GM19438 (cell line): ENCODE measurements around the gene NEAT1.

Experiments
- ATAC-seq: cut with Tn5 transposase; IDR thresholded peaks from one replicate; pipeline ENCODE4 v1.9.1; 2021; ENCODE audit warnings: low read depth; ENCODE audit not compliant: unreplicated experiment

Gene NEAT1

DNA sequence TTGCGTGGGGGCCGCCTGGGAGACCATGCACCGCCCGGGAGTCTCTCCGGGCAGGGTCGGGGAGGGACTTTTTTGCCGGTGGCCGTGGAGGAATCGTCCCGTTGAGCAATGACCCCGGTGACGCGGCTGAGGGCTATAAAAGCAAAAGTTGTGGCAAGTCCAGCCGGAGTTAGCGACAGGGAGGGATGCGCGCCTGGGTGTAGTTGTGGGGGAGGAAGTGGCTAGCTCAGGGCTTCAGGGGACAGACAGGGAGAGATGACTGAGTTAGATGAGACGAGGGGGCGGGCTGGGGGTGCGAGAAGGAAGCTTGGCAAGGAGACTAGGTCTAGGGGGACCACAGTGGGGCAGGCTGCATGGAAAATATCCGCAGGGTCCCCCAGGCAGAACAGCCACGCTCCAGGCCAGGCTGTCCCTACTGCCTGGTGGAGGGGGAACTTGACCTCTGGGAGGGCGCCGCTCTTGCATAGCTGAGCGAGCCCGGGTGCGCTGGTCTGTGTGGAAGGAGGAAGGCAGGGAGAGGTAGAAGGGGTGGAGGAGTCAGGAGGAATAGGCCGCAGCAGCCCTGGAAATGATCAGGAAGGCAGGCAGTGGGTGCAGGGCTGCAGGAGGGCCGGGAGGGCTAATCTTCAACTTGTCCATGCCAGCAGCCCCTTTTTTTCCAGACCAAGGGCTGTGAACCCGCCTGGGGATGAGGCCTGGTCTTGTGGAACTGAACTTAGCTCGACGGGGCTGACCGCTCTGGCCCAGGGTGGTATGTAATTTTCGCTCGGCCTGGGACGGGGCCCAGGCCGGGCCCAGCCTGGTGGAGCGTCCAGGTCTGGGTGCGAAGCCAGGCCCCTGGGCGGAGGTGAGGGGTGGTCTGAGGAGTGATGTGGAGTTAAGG lies at the start of gene NEAT1:
Gene NEAT1, plus strand, starts transcription at position 166 of the 883 bp plus-strand sequence.
- ATAC-seq, result no peak

DNA sequence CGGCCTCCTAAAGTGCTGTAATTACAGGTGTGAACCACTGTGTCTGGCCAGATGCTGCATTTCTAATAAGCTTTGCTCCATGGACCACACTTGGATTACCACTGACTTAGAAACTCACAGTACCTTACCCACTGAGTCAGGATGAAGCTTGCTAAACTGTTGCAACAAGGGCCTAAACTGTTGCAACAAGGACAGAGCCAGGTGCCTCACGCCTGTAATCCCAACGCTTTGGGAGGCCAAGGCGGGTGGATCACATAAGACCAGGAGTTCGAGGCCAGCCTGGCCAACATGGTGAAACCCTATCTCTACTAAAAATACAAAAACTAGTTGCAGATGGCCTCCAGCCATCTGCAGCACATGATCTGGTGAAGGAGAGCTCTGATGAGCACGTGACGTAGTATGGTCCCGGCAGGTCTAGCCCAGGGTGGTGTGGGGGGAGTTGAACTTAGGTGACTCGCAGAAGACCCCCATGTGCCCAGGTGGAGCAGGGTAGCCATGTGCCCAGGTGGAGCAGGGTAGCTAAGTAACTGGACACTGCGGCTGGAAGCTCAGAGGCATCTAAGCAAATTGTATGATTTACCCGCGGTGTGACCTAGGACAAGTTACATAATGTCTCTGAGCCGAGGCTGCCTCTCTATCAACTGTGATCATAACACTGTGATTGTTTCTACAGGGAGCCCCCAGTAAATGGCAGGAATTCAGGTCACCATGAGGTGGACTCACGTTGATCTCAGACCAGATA lies 48.6 kb upstream of the NEAT1 start:
- ATAC-seq, result no peak

DNA sequence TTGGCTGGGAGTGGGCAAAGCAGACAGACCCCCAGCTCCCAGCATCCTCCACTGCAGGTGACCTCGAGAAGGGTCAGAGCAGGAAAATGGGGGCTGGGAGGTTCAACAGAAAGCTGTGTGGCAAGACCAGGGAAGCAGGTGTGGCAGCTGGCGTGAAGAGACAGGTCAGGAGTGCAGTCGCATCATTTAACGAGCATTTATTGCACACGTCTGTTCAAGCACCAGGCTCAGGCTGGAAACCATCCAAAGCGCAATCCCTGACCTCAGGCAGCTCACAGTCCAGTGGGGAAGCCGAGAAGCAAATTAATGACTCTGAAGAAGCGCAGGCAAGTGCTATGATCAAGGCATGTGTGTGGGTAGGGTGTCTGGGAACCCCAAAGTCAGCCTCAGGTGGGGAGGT lies 47.6 kb upstream of the NEAT1 start:
- no peak for ATAC-seq

DNA sequence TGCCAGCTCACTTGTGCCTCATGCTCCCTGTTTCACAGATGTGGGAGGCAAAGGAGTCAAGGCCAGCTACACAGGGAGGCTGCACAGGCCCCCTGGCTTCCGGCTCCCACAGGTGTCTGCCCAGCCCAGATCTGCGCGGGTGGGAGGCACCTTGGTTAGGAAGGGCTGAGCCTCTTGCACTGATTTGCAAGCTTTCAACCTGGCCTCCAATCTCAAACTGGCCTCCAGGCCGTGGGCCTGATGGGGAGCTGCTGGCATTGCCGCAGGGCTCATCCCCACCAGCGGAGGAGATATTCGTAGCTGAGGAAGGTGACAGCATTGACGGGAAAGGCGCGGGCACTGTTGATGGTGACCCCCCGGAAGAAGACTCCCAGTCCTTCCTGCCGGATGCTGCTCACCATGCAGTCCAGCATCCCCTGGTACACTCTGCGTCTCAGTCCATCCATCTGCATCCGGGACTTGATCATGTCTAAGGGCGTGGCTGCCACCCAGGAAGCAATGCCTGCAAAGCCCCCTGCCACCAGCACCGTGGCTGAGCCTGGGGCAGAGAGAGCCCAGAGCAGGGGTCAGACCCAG lies 46.4 kb upstream of the NEAT1 start:
- no peak for ATAC-seq

DNA sequence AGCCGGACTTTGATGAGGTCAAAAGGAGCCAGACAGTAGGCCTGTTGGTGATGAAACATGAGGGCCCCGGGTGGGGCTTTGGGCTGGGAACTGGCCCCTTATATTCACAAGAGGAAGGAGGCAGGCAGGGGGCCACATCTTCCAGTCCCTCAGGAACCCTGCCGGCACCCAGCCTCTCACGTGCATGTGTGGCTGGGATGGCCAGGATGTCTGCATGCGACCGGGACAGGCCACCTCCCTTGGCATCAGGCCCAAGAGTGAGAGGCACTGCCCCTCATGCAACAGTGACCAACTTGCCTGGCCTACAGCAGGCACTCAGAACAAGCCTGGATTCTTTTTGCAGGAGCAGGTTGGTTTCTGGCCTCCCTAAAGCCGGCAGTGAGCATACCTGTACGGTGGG lies 45.6 kb upstream of the NEAT1 start:
- no peak for ATAC-seq

DNA sequence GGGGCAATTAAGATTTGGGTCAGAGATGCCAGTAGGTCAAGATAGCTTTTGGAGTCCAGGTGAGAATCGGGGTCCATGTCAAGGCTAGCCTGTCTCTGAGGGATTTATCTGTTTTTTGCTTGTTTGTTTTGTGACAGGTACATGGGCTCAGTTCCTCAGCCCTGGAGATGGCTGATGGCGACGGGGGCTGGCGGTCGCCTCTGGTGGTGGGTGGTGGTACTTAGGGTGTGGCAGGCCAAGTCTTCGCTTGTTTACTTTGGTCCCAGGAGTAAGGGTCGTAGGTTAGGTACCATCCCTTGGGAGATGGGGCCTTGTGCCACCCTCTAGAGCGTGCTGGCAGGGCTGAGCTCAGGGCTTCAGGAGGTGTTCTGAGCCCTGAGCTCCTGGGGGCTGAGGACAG lies 44.8 kb upstream of the NEAT1 start:
- ATAC-seq, result no peak

DNA sequence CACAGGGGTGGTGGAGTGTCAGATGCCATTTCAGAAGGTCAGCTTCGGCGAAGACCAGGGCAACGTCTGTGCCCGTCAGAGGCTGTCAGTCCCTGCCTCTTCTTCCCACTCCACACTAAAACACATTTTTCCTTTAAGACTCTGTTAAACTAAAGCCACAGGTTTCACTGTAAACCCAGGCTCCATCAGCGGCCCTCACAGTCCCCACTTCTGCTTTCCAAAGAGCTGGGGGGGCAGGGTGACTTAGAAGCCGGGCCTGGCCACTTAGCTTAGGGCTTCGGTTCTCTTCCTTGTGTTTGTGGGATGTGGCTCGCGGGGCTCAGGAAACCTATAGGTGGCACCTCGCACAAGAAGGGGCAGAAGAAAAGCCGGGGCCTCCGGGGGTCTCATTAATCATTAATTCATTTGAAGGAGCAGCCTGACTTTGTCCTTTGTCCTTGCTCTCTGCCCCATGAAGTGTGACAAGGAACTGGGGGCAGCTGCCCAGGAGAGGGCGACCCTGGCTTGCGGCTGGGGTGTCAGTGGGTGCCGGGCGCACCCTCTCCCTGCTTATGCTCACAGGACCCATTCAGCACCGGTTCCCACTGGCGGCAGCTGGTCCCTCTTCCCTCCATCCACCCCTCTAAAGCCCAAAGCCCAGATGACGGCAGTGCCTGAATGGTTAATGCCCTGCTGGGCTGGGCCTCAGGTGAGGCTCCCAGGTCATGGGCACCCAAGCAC lies 44.2 kb upstream of the NEAT1 start:
- no peak for ATAC-seq

DNA sequence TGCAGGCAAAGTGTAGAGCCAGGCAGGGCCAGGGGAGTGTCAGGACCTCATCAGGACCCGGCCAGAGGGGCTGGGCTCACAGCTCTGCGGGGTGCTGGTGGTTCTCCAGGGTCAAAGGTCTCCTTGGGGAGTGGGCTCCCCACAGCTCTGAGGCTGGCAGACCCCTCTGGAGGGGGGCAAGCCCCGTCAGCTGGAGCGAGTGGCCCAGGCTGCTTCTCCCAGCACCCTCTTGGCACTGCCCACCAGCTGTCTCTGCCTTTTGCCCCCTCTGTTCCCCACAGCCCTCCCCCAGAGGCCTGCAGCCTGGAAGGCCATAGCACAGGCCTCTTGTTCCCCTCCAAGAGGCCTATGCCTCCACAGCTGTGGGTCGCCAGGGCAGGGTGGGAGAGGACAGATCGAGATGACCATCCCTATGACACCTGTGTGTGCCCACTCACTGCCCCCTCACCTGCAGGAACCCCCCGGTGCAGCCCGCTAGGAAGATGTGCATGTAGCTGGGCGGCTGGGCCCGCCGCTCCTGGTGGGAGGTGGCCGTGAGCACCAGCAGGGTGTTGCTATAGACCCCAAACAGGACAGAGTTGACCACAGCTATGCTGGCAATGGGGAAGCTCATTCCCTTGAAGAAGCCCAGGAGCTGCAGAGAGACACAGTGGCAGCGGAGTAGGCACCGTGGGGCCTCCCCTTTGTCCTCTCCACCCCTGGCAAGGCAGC lies 43.5 kb upstream of the NEAT1 start:
- ATAC-seq, result no peak

DNA sequence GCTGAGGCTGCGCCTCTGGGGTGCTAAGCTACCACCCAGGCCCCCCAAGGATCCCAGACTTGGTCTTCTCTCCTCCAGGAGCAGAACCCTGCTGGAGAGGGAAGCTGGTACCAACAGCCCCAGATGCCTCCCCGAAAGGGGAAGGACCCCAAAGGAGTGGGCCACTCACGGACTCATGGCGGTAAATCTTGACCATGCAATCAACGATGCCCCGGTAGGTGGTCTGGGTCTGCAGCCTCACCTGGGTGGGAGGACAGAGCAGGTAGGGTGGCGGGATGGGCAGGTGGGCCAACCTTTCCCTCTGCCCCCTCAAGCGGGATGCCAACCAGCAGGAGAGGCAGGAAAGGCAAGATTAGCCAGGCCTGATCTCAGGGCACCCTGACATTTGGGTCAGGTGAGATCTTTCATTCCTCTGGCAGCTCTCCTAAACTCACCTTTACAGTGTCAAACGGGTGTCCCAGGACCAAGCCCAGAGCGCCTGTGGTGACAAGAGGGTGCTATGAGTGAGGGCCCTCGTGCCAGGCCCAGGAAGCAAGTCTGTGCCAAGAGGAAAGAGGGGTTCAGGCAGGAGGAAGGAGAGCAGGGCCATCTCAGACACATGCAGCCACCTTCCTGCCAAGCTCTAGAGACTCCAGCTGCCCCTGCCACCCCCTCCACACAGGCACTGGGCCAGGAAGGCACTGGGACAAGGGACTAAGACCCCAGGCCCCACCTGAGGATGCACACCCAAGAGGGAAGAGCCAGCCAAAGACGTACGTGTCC lies 42.7 kb upstream of the NEAT1 start:
- no peak for ATAC-seq

DNA sequence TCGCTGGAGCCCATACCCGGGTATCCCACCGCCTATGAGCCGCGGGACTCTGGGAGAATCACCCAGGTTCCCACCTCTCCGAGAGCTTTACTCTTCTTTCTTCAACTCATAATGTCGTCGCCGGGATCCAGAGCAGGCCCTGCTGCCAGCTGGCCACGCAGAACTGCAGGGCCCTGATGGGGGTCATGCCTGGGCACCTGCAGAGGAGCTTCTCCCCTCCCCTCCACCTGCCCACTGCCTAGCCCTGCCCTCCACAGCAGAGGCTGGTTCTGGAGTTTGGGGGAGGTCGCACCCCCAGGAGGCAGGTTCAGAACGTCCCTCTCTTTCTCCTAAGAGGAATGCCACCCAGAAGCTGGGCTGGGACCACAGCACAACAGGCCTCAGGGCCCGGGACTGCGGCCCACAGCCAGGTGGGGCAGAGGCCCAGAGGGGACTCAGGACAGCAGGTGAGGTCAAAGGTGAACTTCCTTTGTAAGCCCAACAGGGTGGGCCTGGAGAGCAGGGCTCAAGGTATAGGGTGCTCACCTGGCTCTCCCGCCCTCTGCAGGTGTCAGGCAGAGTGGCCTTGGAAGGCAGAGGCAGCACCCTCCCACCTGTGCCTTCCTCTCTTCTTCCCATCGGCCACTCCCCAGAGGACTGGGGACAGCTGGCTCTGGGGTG lies 42.0 kb upstream of the NEAT1 start:
- no peak for ATAC-seq

DNA sequence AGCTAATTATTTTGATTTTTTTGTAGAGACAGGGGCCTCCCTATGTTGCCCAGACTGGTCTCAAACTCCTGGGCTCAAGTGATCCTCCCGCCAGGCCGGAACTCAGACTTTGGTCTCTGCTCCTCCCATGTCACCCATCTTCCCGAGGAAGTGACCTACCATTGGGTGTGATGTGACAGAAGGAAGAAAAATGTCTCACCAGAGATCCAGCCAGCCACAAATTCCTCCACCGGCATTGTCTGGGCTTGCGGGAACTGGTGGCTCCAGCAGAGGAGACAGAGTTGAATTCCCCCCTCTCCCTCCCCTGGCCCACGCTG lies 40.9 kb upstream of the NEAT1 start:
- no peak for ATAC-seq

DNA sequence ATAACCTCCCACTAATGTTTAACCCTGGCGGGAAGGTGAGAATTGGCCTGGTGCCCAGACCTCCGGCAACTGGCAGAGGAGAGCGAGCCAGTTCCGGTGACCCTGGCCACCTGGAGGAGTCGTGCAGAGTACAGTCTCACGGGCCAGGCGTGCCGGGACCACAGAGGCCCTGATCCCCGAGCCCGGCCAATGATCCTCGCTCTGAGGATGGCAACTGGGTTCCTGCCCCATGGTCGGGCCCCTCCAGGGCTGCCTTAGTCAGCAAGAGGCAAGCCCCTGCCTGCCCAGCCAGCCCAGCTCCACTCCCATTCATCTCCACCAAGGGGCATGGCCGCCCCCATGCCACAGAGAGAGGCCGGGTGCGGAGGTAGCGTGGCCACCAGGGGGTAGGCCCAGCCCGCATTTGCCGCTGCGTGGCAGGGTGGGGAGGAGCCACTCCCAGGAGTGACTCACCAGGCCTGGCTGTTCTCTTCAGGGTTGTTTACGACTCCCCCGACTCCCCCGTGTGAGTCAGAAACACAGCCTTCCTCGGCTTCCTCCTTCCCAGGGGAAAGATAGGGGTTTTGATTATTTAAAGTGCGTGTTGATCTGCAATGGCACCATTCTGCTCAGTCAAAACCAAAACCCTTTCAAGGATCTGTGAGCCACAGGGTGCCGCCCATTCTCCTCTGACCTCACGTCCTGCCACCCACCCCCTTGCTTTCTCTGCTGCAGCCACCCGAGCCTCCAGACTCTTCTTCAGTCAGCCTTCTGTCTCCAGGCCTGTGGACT lies 40.4 kb upstream of the NEAT1 start, which contains the start of gene SLC25A45:
Gene SLC25A45, minus strand, starts transcription at position 614 of the 771 bp plus-strand sequence. CDS start 695 bp downstream, outside the sequence.
- peak; percentile 55 for ATAC-seq

DNA sequence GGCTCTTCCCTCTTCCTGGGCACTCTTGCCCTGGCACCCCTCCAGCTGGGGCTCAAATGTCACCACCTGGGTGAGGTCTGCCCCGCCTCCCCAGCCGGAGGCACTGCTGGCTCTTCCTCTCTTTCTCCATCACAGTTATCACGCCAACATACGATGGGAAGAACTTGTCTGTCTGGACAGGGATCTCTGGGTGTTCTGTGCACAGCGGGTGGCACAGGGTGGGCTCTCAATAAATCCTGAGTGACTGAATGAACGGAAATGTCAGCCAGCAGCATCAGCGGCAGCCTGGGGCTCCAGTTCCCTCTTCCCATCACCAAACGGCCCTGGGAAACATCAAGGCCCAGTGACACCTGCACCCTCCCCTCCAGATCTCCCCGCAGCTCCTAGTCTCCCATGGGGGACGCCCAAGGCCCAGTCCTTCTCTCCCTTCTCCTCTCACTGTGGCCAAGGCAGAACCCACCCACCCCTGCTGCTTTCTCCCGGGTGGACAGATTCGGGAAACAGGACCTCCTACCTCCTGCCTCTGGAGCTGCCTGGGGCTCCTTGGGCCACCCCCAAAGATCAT lies 39.7 kb upstream of the NEAT1 start:
- ATAC-seq, result no peak

DNA sequence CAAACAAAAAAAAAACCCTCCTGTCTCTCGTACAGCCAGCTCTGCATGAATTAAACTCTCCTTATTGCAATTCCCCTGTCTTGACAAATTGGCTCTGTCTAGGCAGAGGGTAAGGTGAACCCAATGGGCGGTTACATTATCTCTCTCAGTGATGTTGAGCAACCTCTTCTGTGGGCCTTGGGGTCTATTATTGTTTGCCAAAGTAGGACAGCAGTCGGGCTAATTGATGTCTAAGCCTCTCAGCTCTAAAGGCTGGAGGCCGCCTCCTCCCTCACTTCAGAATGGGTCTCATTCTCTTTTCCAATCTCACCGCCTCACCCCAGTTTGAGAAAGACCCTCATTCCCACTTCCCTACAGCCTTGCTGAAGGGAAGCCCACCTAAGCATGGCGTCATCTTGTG lies 38.8 kb upstream of the NEAT1 start:
- ATAC-seq, result no peak

DNA sequence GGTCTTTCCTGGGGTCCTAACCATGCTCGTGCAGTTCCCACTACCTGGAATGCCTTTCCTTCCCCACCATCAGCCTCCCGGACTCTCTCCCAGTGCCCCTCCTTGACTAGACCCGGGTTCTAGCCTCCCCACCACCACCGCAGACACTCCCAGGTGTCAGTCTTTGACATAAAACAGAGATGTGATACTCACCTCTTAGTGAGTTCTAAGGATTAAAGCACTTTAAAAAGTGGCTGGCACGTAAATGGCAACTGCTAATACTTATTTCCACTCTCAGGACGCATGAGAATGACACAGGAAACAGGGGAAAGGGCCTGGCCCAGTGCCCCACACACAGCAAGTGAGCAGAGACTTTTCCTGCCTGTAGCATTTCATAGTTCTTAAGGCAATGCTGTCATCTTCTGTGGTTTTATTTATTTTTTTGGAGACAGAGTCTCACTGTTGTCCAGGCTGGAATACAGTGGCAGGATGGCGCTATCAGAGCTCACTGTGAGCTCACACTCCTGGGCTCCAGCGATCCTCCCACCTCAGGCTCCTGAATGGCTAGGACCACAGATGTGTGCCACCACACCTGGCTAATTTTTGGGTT lies 38.2 kb upstream of the NEAT1 start:
- no peak for ATAC-seq

DNA sequence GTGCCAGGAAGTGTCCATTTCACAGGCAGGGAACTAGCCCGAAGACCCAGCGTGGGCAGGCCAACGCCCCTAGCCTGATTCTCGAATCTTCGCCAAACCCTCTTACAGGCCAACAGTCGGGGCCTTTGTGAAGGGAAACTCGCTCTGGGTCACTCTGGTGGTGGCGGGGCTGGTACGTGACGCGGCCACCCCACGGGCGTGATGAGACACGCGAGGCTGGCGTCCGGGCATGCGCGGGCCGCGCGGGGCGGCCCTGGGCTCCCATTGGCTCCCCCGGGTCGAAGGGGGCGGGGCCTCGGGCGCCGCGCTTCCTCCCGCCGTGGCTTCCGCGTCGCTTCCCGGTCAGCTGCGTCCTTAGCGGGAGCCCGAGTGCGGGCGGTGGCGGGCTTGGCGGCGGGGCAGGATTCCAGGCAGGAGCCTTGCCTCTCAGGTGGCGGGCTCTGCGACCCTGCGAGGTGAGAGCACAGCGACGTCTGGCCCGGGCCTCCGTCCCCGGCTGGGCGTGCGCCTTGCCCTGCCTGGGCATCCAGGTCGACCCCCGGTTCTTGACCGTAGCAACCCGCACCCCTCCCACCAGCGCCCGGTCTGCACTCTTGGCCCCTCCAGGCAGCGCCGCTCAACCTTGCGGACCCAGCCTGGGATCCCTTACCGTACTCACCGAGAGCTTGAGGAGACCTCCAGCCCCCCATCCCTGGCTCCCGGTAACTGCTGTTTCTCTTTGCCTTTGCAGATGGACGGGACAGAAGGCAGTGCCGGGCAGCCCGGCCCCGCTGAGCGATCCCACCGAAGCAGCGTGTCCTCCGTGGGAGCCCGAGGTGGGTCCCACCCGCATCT lies 36.1 kb upstream of the NEAT1 start, which contains the start of gene FRMD8:
Gene FRMD8, plus strand, starts transcription at position 331 of the 834 bp plus-strand sequence. Its CDS starts 400 bp downstream, at position 731.
- no peak for ATAC-seq

DNA sequence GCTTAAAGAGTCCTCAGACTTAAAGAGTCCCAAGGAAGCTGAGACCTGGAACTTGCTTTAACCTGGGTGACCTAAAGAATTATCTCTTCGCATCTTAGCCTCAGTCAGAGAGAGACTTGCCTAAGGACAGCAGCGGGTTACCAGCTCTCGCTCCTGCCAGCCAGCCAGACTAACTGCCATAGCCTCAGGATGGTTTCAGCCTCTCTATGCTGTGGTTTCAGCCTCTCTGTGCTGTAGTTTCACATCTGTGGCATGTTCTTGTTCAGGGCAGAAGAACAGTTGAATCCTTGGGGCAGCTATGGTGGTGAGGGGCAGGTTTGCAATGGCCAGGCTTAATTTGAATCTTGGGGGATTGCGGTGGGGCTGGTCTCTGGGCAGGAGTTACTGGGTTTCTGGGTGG lies 33.9 kb upstream of the NEAT1 start:
- ATAC-seq, result no peak
